Germinal center (tissue), 1 donor: ENCODE results near the gene C16orf90.
"Not testable (repeated sequence)": the region's sequence is repeated elsewhere in the genome, so short reads cannot be mapped to it uniquely, and the experiment has no call there.

ENCODE experiments used
- DNase-seq: peaks from one replicate; pipeline ENCODE4 v3.0.0; 2012; ENCODE audit warnings: mixed read lengths, low spot score

The C16orf90 gene

GRCh38 chr16:3495176-3495575 lies at the start of gene C16orf90:
C16orf90 (minus strand) TSS chr16:3495489; CDS start chr16:3495421, 68 bp downstream.
- DNase-seq = no peak

GRCh38 chr16:3542601-3543373 lies 47.5 kb upstream of the C16orf90 start:
- DNase-seq = no peak

GRCh38 chr16:3541527-3542155 lies 46.4 kb upstream of the C16orf90 start:
- DNase-seq = no peak

GRCh38 chr16:3538222-3538621 lies 42.9 kb upstream of the C16orf90 start:
- no peak for DNase-seq

GRCh38 chr16:3536851-3537250 lies 41.6 kb upstream of the C16orf90 start:
- DNase-seq = no peak

GRCh38 chr16:3536271-3536731 lies 41.0 kb upstream of the C16orf90 start:
- DNase-seq = no peak

- no peak for DNase-seq
Measured at GRCh38 chr16:3534126-3534525, 38.8 kb upstream of the C16orf90 start.

- no peak for DNase-seq
Measured at GRCh38 chr16:3532741-3533140, 37.5 kb upstream of the C16orf90 start.

GRCh38 chr16:3530371-3530914 lies 35.2 kb upstream of the C16orf90 start:
- no peak for DNase-seq

GRCh38 chr16:3529175-3529574 lies 33.9 kb upstream of the C16orf90 start:
- DNase-seq = no peak

- no peak for DNase-seq
Measured at GRCh38 chr16:3528406-3528805, 33.1 kb upstream of the C16orf90 start.

GRCh38 chr16:3527216-3527829 lies 32.0 kb upstream of the C16orf90 start:
- not testable (repeated sequence) for DNase-seq

GRCh38 chr16:3525951-3526350 lies 30.7 kb upstream of the C16orf90 start:
- no peak for DNase-seq

GRCh38 chr16:3523281-3523680 lies 28.0 kb upstream of the C16orf90 start:
- no peak for DNase-seq

- no peak for DNase-seq
Measured at GRCh38 chr16:3520841-3521240, 25.6 kb upstream of the C16orf90 start.

GRCh38 chr16:3520413-3520812 lies 25.1 kb upstream of the C16orf90 start:
- DNase-seq = no peak

- no peak for DNase-seq
Measured at GRCh38 chr16:3519581-3519980, 24.3 kb upstream of the C16orf90 start.

- no peak for DNase-seq
Measured at GRCh38 chr16:3518986-3519348, 23.7 kb upstream of the C16orf90 start.

GRCh38 chr16:3518292-3518985 lies 23.1 kb upstream of the C16orf90 start:
- no peak for DNase-seq

GRCh38 chr16:3515897-3516296 lies 20.6 kb upstream of the C16orf90 start:
- DNase-seq = no peak

- DNase-seq = no peak
Measured at GRCh38 chr16:3514621-3515020, 19.3 kb upstream of the C16orf90 start.

GRCh38 chr16:3513892-3514583 lies 18.7 kb upstream of the C16orf90 start:
- DNase-seq = no peak
